ENCODE results near the gene LMCD1.

LMCD1 gene

DNA sequence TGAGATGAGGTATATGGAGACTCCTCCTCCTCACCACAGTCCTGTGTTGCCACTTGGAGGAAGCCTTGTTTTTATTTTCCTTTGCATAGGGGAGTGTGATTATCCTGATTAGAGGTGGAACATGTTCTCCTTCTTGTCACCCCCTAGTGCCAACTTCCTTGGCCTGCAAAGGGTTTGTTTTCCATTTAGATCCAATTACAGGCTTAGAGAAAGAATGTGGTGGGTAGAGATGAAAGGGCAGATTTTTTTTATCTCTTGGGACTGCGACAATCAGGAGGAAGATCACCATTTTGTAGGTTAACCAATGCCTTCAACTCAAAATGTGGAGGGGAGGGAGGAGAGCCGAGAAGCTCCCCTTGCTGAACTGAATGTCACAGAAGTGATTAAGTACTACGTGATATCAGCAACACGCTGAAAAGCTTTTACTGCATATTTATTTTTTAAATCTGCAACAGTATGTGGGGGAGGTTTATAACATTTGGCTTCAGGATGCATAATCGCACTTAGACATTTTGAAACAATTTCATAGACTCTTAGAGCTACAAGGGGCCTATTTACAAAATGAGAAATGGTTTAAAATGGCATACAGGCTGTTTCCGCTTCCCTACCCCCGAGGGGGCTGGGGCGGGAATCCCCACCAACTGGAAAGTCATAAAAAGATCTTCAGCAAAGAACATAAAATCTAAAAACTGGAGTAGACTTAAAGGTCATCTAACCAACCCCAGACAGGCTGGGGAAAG, 2.4 kb downstream of the LMCD1 start:
- in situ Hi-C loops (cut with MboI; ENCODE audit: low sequenced_read_pairs), result no loop called here

DNA sequence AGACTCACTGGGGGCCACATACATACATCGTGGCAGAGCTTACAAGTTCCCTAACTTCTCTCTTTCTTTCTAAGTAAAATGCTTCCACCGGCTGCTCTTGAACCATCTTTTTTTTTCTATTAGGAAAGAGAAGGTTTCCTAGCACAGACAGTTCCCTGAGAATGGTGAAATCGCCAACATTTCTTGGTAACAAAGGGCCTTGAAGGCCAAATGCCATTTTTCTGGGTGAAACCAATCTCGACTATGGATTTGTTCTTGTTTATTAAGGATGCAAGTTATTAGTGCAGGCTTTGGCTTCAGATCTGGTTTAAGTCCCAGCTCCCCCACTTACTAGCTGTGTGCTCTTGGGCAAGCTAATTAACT, 3.0 kb downstream of the LMCD1 start:
- in situ Hi-C loops (cut with MboI; ENCODE audit: low sequenced_read_pairs), result no loop called here

DNA sequence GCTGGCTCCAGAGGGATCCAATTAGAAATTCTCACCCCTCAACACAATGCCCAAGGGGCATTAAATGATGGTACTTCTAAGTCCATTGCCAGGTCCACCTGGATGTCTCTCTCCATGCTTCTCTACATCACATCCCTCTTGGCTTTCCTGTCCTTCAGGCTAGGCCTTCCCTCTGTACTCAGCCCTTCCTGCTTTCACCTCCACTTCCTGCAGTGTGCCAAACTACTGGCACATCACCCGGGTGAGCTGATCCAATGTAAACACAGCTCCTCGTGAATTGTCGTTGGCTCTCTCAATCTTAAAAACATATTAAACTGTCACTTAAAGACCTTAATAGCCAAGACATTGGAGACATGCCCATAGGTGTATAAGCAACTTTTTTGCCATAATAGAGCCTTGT, 4.0 kb downstream of the LMCD1 start:
- in situ Hi-C loops (cut with MboI; ENCODE audit: low sequenced_read_pairs), result no loop called here

DNA sequence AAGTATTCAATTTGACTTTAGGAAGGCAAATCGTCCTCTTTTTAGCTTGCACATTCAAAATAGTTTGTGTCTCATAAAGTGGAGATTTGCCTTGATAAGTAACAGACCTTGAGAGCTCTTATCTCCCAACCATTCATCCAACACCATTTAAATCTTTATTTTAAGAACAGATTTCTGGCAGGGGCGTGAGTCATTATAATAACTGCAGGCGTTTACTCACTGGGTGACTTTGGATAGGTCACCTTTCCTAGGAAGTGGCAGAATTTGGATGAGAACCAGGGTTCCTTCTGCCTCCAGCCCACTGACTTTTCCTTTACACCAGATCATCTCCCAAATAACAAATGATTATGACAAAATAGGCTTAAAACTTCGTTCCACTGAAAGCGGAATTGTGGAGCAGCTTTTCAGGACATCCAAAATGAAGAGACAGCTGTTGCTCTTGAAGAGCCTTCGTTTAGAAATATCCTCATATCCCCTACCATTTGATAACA, 5.0 kb downstream of the LMCD1 start:
- in situ Hi-C loops (cut with MboI; ENCODE audit: low sequenced_read_pairs), result no loop called here

DNA sequence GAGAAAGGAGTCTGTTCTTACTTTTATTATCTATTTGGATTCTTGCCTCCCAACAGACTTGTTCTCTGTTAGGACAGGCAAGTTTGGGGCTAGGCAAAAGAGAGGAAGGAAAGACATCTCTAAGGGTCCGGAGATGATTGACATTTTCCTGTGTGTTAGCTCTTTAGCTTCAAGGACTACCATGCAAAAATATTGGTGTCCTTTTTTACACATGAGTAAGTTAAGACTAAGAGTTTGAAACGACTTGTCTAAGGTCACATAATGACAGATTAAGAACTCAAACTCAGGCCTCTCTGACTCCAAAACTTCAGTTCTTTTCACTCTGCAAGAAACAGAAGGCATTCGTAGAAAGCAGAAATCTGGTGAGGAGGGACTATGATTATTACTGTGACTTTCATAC, 5.9 kb downstream of the LMCD1 start:
- in situ Hi-C loops (cut with MboI; ENCODE audit: low sequenced_read_pairs), result no loop called here

DNA sequence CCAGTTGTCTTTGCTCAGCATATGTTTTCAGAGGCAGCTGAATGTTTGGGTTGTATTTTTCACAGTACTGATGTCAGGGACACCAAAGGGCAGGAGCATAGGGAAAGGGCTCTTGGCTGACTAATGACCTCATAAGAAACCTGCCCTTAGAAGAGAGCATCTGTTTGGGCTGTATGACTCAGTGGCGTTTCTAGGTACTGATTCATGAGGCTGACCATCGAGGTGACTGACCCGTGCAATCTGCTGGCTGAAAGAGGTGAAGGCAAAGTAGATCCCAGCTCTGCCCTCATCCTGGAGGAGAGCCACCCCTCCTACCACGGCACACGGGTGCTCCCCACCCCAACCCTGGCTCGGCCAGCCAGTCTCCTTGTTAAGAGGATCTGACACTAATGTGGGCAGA, 8.3 kb downstream of the LMCD1 start:
- in situ Hi-C loops (cut with MboI; ENCODE audit: low sequenced_read_pairs), result no loop called here

DNA sequence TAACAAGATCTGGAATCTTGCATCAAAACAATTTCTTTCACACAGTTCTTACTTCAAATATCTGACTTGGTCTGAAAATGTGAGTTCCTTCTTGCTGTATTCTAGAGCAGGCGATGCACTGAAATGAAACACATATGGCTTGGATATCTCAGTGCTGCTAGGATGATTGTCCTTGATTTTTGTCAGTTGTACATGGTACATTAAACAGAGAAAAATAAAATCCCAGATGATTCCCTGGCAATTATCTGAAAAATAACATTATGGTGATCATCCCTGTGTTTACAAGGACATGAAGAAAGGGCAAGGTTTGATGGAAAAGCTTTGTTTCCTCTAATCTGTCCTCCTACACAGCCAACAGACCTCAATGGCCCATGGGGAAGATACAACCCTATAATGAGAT, 10.6 kb downstream of the LMCD1 start:
- in situ Hi-C loops (cut with MboI; ENCODE audit: low sequenced_read_pairs), result no loop called here

DNA sequence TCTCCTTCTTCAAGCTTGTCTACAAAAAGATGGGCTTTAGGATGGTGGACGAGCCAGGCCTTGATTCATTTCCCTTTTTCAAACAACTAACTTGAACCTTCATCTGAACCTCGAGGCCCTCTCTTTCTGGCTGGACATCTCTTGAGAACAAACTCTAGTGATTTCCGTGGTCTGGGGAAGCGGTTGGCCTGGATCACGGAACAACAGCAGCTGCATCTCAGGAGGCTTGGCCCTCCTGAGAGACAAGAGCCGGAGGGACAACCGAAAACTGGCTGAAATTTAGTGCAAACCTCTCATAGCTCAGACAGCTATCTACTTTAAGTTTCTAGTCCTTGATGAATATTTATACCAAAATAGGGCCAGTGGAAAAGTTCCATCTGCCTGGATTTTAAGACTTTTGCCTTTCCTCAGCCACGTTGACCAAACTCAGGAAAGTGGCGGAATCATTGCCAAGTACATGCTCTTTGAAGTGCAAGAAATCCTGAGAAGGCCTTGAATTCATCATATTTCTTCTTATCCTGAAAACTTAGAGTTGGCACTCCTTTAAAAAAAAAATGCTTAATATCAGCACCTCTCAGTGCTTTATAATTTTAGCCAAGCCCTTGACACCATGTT, 14.5 kb downstream of the LMCD1 start:
- in situ Hi-C loops (cut with MboI; ENCODE audit: low sequenced_read_pairs), result no loop called here

DNA sequence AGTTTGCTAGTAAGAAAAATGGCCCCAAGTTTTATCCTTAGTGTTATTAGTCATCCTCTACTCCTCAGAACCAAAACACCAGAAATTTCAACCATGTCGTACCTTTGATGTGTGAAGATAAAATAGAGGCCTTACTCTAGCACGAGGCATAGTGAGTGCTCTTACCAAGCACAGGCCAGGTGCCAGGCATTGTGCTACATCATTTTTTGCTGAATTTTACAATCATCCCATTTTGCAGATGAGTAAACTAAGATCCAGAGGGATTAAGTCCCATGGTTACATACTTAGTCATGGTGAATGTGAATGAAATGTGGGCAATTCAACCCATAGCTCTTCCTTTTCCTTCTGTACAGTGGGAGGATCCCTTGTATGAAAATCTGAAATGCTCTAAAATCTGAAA, 15.2 kb downstream of the LMCD1 start:
- in situ Hi-C loops (cut with MboI; ENCODE audit: low sequenced_read_pairs), result no loop called here

DNA sequence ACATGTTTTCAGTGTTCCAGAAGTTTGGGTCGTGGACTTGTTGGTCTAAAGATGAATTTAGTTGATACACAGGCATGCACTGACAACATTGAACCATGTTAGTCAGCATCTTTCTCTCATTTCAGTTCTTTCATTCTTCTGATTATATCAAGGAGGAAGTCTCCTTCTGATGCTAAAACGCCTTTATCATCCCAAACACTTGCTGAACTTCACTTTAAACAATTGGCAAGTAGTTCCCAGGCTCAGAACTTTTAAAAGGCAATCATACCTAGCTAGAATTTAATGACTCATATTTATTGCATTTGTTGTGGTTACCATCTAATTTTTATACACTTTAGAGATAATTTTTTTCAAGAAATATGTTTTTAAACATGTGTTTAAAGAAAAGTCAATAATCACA, 15.9 kb downstream of the LMCD1 start:
- in situ Hi-C loops (cut with MboI; ENCODE audit: low sequenced_read_pairs), result no loop called here

DNA sequence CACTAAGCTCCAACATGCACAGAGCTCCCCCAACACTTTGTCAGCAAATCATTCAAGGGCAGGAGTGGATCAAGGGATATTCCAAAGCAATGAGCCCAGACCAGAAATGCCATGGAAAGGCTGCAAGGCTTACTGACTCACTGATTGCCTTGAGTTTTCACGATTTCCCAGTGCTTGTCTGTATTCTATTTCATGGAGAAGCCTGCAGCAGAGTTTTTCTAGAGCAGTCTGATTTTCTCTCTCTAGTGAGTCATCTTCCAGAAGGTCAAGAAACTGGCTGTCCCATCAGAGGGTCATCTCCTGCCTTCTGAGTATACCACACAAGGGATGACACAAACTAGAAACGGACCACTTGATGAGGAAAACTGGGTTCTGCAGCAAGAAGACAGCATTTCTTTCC, 16.5 kb downstream of the LMCD1 start:
- in situ Hi-C loops (cut with MboI; ENCODE audit: low sequenced_read_pairs), result no loop called here

DNA sequence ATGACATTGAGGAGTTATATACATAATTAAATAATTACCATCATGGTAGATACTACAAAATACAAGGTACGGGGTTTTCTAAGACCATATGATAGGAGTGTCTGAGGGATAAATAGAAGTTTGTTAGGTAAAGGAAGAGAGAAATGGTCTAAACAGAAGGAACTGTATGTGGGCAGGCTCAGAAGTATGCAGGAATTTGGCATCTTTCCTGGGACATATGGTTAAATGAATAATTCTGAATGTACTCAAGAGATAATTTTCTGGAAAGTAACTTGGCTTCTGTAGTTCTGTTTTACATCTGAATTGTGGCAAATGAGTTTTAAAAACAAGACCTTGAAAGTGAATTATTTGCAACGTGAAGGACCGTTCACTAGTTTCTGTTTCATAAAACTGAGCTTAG, 17.5 kb downstream of the LMCD1 start:
- in situ Hi-C loops (cut with MboI; ENCODE audit: low sequenced_read_pairs), result no loop called here

DNA sequence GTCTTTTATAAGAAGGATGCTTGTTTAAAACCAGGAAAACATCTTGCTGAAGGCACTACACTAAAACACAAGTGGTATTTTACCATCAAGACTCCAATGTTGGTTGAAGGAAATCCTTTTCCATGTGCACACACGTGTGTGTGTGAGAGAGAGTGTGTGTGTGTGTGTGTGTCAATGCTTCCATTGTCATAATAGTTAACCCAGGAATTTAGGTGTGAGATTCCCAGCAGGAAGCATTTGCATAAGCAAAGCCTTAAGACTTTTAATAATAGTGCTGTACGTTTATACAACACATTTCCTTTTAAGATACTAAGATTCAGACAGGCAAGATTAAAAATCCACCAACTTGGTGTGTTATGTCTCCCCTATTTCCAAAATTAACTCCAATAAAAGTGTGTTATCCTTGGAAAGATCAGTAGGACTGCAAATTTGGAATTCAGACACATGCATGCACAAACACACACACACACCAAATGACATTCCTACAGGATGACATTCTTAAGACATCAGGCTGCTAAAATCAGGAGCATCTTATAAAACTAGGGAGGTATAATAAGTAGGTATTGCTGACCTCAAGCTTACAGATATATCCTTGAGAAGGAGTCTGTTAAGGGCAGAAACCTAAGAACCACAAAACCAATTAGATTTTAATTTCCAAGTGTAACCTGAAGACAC, 18.3 kb downstream of the LMCD1 start:
- in situ Hi-C loops (cut with MboI; ENCODE audit: low sequenced_read_pairs), result no loop called here

DNA sequence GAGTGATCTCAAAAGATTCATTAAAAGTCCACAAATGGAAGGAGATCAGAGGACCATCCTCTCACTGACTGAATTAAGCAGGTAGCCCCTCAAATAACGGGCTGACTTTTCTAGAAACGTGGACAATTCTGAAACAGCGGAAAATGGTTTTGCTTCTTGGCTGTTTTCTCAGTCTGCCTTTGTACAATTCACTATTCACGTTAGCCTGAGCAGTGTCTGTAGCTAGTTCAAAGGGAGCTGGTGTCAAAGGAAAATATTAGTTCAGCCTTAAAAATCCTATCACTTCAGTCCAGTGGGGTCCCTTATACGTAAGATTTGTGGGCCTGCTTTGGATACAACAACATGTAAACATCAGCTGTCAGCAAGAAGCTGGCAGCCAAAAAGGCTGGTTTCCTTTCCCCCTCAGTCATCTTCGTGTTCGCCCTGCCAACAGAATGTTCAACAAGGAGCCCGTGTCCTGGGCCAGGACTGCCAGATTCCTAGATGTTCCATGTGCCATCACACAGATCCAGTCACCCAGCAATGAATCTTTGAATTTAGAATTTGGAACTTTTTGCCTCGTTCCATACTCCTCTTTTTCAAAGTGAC, 19.3 kb downstream of the LMCD1 start:
- in situ Hi-C loops (cut with MboI; ENCODE audit: low sequenced_read_pairs), result no loop called here

DNA sequence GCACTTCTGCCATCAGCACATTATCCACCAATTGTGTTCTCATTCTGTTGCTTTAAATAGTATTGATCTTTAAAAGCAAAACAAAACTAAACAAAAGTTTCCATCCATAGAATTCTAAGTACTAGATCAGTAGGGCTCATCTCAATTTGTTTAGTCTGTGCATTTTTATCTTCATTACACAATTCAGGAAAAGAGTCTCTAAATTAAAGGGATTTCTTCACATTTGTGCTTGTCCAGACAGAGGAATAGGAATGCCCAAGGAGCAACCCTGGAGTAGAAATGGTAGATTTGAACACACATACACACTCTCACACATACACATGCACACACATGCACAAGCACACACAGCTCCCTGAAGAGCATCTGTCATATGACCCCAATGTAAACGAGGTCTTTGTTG, 21.4 kb downstream of the LMCD1 start:
- in situ Hi-C loops (cut with MboI; ENCODE audit: low sequenced_read_pairs), result no loop called here

DNA sequence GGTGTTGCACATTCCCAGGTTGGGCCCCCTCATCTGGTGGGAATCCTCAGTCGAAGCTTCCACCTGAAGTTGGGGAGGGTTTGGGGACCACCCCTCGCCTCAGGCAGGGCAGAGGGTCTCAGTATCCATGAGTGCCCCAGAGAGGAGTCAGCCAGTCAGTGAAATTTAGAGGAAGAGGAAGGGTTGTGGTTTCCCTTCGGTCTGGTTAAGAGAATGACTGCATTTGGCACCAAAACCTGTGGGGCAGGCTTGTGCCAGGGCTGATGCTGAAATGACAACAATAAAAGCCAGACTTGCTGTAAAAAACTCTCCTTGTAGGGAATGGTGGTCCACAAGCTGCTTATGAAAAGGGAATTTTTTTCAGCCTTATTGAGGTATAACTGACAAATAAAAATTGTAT, 22.6 kb downstream of the LMCD1 start:
- in situ Hi-C loops (cut with MboI; ENCODE audit: low sequenced_read_pairs), result no loop called here

DNA sequence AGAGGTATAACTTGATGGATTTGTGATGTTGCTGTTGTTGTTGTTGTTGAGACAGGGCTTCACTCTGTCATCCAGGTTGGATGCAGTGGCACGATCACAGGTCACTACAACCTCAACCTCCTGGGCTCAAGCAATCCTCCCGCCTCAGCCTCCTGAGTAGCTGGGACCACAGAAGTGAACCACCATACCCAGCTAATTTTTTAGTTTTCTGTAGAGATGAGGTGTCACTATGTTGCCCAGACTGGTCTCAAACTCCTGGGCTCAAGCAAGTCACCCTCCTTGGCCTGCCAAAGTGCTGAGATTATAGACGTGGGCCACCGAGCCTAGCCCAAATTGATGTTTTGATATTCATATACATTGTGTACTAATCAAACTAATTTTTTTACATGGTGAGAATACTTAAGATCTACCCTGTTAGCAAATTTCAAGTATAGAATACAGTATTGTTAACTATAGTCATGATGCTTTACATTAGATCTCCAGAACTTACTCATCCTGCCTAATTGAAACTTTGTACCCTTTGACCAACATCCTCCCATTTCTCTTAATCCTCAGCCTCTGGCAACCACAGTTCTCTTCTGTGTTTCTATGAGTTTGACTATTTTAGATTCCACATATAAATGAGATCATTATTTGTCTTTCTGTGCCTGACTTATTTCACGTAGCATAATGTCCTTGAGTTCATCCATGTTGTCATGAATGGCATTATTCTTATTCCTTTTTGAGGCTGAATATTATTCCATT, 23.2 kb downstream of the LMCD1 start:
- in situ Hi-C loops (cut with MboI; ENCODE audit: low sequenced_read_pairs), result no loop called here

DNA sequence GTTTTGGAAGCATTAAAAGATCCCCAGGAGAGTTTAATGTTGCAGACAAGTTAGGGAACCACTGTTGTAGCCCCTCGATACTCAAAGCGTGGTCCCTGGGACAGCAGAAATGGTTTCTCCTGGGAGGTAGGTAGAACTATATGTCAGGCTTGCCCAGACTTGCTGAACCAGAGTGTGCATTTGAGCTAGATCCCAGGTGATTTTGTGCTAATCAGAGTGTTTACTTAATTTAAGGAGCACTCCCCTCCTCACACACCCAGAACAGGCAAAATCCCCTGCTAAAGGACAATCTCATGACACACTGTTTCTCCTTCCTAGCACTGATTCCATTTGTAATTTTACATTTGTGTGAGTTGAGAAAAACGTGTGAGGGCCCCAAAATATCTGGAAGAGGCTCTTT, 24.3 kb downstream of the LMCD1 start:
- in situ Hi-C loops (cut with MboI; ENCODE audit: low sequenced_read_pairs), result no loop called here

DNA sequence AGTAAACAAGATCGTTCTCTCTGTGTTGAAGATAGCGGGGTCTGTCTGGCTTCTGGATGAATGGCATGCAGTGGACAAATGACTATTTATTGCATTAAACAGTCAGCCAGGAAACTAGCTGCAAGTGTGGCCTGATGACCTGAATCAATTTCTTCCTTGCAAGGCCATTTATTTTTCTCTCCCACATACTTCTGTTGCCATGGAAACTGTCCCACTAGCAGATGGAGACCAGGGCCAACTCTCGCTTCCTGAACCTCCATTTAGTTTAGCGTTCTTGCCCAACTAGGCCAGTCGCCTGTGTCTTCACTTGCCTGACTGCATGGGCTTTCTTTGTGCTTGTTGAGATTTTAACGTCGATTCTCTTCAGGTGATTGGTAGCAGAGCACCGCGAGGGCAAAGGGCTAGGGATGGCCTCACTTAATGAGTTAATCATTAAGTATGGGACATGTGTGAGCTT, 27.6 kb downstream of the LMCD1 start:
- in situ Hi-C loops (cut with MboI; ENCODE audit: low sequenced_read_pairs), result no loop called here

DNA sequence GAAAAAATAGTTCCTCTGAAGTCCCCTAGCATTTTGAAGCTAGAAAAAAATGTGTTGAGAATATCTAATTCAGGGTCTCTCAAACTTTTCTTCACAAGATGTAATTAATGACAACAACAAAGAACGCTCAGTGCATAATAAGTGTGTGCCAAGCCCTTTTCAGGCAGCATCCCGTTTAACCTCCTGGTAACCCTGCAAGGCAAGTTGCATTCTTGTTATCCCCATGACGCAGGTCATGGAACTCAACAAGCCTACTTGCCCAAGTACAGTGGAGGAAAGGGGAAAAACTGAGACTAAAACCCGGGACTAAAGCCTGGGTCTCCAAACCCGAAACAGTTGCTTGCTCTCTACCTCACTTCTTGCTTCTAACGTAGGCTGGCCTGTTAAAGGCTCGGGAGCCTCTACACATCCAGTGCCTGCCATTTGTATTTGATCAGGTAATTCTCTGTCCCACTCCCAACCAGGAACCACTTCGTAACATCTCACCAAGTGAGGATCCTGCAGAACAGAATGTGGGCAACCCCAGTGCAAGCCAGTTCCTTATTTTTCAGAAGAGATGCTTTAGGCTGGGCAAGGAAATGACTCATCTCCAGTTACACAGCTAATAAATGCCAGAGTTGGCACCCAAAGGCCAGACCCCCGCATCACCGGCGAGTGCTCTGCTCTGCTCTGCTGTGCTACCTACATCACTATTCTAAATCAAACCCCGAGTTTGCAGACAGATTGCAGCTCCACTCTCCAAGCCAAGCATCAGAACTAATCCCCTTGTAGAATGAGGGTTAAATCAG, 28.3 kb downstream of the LMCD1 start:
- in situ Hi-C loops (cut with MboI; ENCODE audit: low sequenced_read_pairs), result no loop called here

Measured in HL-60/S4 treated with phorbol 12-myristate 13-acetate at 8.2 ng/mL for 4 days and 3 days (cell line).